CD4-positive, alpha-beta T cell treated with Interferon gamma for 1 hour (primary cell): ENCODE measurements around the gene ARFIP2.

ENCODE experiments used
- DNase-seq: peaks from one replicate; pipeline ENCODE4 v3.0.0-alpha.2; 2020

The ARFIP2 gene

DNA sequence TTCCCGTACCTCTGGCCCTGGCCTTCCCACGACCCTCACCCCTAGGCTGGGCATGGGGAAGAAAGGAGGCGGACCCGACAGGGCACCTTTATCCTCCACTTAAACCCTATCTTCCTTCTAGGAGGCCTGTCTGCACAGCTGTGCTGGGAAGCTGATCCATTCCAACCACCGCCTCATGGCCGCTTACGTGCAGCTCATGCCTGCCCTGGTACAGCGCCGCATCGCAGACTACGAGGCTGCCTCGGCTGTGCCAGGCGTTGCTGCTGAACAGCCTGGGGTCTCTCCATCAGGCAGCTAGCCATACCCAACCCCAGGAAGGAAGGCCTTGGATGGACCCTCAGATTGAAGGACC is 769 bp upstream of the ARFIP2 start:
- no peak for DNase-seq

DNA sequence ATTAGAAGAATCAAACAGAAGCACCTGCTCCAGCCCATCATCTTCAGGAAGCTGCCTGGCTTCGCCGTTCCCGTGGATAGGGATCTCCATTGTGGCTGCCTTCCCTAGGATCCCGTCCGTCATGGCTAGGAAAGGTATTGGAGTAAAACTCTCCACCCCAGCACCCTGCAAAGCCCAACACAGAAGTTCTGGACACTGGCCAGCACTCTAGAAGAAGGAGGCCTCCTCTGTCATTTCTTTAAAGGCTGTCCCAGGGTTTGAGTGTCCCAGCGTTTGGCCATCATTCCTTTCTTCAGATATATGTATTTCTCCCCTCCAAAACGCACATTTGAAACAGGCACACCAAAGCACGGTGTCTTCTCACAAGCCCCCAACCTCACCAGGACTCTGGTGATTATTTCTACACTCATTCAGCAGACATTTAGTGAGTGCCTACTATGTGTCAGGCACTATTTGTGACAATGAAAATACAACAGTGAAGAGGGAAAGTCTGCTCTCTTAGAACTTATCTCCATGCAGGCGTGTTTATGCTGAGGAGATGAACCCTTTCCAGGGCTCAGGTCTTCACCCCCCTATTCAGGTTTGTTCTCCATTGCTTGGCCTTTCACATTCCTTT is 724 bp downstream of the ARFIP2 start:
- no peak for DNase-seq

DNA sequence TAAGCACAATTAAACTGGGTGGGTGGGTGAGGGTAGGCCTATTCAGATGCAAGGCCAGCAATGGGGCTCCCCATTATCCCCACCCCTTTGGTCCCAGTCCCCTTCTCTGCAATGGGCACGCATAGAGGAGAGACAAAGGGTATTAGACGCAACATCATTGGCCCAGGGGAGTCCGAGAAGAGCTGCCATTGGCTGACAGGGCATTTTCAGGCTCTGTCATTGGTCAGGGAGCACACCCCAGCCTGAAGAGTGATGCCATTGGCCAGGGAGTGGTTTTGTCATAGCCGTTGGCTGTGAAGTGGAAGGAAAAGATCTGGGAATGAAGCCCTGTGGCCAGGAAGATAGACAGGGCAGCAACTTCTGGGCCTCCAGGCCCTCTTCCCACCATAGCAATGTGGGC is 4.6 kb downstream of the ARFIP2 start:
- DNase-seq: no peak

DNA sequence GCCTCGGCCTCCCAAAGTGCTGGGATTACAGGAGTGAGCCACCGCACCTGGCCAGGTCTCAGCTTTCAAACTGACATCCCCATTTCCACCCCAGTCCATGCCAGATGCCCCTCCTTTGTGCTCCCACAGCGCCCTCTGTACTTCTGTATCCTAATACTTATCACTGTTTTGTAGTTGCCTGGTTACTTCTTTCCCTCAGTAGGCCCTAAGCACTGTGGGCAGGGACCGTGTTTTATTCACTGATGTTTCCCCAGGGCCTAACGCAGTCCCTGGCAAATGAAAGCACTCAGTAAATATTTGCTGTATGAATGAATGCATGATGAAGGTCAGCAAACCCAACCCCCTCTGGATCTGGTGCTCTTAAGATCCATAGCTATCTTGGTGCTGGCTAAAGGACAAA is 5.2 kb downstream of the ARFIP2 start:
- no peak for DNase-seq

DNA sequence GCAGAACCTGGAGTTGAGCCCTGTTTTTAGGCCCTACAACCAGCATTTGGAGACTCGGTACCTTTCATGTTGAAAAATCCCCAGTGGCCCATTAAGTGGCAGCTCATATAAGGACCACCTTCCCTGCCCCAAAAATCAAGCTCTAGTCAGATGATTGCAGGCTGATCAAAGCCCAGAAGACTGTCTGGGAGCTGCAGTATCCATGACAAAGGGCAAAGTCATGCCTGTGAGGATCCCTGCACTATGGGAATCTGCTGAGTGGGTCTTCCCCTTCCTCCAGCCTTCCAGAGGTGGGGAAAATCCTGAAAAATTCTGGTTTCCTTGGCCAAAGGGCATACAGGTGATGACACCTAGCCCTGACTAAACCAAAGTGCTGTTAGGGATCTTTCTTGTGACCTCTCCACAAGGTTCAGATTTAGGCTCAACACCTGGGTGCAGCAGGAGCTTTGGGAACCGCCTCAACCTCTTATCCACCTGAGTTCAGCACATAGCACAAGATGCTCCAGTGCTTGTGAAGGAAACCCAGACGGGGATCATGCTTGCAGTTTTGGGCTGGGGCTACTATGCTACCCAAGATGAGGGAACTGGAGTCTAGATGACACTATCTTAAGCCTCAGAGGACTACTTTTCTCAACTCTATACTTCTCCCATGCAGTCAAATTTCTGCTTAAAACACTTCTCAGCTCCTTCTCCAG is 6.2 kb downstream of the ARFIP2 start:
- no peak for DNase-seq

DNA sequence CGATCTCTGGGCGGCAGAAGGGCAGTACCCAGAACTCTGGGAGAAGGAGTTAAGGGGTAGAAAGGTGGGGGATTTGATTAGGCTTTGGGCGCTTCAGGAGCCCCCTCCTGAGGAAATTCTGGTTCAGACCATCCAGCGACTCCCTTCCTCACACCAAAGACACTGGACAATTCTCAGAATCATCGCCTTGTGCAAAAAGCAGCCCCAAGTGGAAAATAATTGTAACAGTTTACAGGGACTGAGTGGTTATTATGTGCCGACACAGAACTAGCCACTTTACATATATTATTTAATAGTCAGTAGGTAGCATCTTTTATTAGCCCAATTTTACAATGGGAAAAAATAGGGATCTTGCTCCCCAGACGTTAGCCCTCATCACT is 6.7 kb downstream of the ARFIP2 start:
- no peak for DNase-seq

- peak; percentile 81 for DNase-seq
Measured at GRCh38 chr11:6473451-6474412, 7.4 kb downstream of the ARFIP2 start, which contains the start of gene TRIM3. TSS of gene TRIM3 (minus strand) at chr11:6473941. CDS start at chr11:6465695, 8,246 bp downstream.

- DNase-seq: no peak
Measured at GRCh38 chr11:6472934-6473333, 8.2 kb downstream of the ARFIP2 start.

- no peak for DNase-seq
Measured at GRCh38 chr11:6469599-6469998, 11.5 kb downstream of the ARFIP2 start.

GRCh38 chr11:6468712-6469495 is 12.2 kb downstream of the ARFIP2 start:
- DNase-seq: peak; percentile 66

DNA sequence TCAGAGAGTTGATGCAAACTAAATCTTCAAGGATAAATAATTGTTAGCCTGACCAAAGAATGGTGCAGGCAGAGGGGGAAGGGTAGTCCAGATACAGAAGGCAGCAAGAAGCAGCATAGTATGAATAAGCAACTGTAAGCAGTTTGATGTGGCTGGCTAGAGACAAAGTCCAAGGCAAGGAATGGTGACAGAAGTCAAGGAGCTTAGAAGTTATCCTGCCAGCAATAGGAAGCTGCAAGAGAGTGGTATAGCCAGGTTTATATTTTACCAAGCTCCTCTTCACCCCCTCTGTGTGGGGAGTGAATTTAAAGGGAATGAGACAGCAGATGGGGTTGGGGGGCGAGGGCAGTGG is 22.1 kb downstream of the ARFIP2 start:
- DNase-seq: no peak

GRCh38 chr11:6458352-6459098 is 22.6 kb downstream of the ARFIP2 start:
- no peak for DNase-seq

- no peak for DNase-seq
Measured at GRCh38 chr11:6457581-6458320, 23.4 kb downstream of the ARFIP2 start.

DNA sequence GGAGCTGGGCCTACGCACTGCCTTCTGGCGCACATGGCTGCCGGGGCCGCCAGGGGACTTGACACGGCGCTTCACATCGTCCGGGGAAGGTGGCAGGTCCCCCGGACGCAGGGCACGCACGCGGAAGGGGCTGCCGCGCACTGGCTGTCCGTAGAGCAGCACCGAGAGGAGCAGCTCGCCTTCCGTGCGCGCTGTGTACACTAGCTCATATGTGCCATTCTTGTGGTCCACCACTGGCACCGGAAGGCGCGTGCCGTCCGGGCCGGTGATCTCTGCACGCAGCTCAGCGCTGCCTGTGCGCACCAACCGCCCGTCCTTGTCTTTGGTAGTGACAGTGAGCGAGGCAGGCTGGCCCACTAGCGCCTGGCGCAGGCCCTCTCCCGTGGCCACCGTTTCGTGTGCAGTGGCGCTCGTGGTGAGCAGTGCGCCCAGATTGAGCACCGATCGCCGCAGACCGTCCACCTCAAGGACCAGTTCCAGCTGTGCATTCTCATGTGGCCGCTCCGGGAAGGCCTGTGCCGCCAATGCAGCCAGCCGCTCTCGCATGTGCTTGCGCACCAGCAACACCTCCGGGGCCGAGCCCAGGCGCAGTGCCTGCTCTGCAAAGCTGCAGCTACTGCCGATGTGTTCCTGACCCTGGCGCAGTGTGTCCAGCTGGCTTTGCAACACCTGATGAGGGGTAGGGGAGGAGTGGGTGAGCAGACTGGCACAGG is 24.6 kb downstream of the ARFIP2 start:
- no peak for DNase-seq

GRCh38 chr11:6455070-6455469 is 26.1 kb downstream of the ARFIP2 start:
- DNase-seq: no peak

DNA sequence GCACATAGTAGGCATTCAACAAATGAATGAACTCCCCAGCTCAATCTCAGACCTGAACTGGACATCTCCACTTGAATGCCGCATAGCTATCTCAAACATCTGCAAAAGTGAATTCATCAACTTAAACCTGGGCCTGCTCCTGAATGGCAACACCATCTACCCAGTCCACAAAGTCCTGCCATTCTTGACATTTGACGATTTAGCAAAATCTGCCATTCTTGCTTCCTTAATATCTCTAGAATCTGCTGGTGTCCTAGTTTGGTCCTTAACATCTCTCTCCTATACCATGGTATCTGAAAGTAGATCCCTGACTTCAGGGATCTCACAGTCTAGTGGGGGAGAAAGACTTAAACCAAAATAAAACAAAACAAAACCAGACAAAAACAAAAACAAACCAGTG is 28.0 kb downstream of the ARFIP2 start:
- DNase-seq: no peak

DNA sequence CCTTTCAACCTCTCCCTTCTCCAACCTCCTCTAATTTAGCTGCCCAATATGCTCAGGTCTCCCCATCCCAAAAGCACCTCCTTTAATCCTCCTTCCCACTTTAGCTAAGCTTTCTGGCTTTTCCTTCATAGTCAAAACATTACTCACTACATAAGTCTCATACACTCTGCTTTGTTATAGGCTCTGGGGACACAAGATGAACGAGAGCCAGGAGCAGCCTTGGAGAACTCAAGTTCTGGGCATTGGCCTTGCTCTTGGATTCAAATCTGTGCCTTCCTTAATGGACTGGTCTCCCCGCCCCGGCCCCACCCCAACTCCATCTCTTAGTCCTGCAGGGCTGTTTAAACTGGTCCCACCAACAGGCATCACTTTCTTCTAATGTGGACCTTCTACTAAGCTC is 28.9 kb downstream of the ARFIP2 start:
- no peak for DNase-seq

DNA sequence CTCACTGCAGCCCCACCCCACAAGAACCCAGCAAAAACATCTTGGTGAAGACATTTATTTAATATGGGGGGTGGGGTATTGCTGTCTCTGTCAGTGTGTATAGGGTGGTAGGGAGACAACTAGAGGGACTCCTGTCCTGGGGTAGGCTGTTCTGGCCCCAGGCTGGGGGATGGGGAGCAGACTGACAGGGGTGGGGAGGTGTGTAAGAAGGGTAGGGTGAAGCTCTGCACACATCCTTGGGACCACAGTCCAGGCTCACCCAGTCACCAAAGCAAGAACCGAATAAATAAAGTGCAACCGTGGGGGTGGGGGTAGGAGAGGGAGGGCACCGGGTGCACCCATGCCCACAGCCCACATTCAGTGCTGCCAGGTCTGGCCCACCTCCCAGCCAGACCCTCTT is 32.6 kb downstream of the ARFIP2 start:
- DNase-seq: no peak

GRCh38 chr11:6443269-6444003 is 37.7 kb downstream of the ARFIP2 start:
- peak; percentile 59 for DNase-seq

DNA sequence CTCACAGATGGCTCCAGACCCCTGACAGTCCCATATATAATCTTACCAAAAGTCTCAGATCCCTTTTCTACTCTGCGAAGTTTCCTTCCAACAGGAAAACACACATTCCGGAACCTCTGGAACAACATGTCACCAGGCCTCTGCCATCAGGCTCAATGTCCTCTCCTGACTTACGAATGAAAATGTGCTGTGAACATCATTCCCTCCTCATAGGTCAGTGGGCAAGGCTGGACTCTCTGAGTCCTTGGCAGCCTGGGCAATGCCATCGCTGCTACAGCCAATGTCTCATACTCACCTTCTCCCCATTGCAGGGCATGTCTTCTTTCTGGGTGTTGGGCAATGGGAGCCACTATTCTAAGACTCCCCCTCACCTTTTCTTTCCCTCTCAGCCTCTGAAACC is 38.7 kb downstream of the ARFIP2 start:
- DNase-seq: no peak
